K562 (cell line): ENCODE measurements around the gene GAP43. TPM values are rescaled to one million over a fixed set of nuclear protein-coding genes. Genes with fewer than 3 reads are reported as not detected.

ENCODE experiments used
- ATAC-seq: fragments of 200-7000 bp; cut with Tn5 transposase; 3 replicates; pipeline ENCODE4 v1.9.1; 2020; ENCODE audit warnings: moderate library complexity
- BruUV-seq: library from RNA; stranded (reverse); fragments of 400-500 nt; replicated peaks from 2 replicates; lab custom pipeline; 2021; lab: Mats Ljungman, UMichigan
- CTCF ChIA-PET: fragments of 300-600 bp; formaldehyde crosslinking; extraction: SDS; loops from one replicate; lab custom pipeline; 2021; ENCODE audit warnings: low intra/inter-chr PET ratio; lab: Yijun Ruan, JAX
- POLR2A ChIA-PET: fragments of 300-600, 350-650 bp; sonication (Branson Sonifier 250); formaldehyde crosslinking; extraction: SDS; loops from one replicate; lab custom pipeline; 2021; ENCODE audit warnings: antibody characterized with exemption, inconsistent platforms; lab: Yijun Ruan, JAX
- DNase-seq, 4 experiments: peaks; one replicate each; pipeline versions ENCODE4 v3.0.0 to v3.0.0-alpha.2; 2011 to 2018; ENCODE audit warnings: low spot score in 3 of 4, mixed read lengths in 3 of 4; ENCODE audit errors: extremely low read depth in 1 of 4
- FAIRE-seq: peaks from 2 replicates; lab custom pipeline; 2011; peaks lifted over from hg19 to GRCh38; lab: Jason Lieb, UNC
- H2AFZ ChIP-seq: 2 replicates; pipeline ENCODE4 v1.6.0; 2011; ENCODE audit warnings: low read depth, low read length, control low read depth, inconsistent platforms
- H3K27ac ChIP-seq: fragments of 200-600 bp; 3 replicates; pipeline ENCODE4 v1.8.0; 2011; ENCODE audit warnings: low read depth, mild to moderate bottlenecking, control low read depth, inconsistent platforms, low read length, moderate library complexity, mixed read lengths; ENCODE audit errors: extremely low read depth
- H3K27me3 ChIP-seq, 2 experiments: fragments of 300-600 bp in 1 of 2; 2 replicates in 1 of 2; 3 replicates in 1 of 2; pipeline versions ENCODE4 v1.6.0 to v1.8.0; 2011; ENCODE audit warnings: inconsistent platforms in 2 of 2, low read length in 2 of 2, mild to moderate bottlenecking in 1 of 2, mixed read lengths in 1 of 2, moderate library complexity in 1 of 2; ENCODE audit not compliant: control insufficient read depth in 2 of 2, insufficient read depth in 2 of 2
- H3K36me3 ChIP-seq: fragments of 300-600 bp; 3 replicates; pipeline ENCODE4 v1.8.0; 2011; ENCODE audit warnings: mild to moderate bottlenecking, low read length, inconsistent platforms; ENCODE audit not compliant: control insufficient read depth, insufficient read depth
- H3K4me1 ChIP-seq, 2 experiments: fragments of 200-600 bp in 1 of 2; replicated peaks in 1 of 2; 2 replicates in 1 of 2; 3 replicates in 1 of 2; pipeline versions ENCODE4 v1.5.1 to v1.8.0; 2011; ENCODE audit warnings: inconsistent platforms in 2 of 2, low read length in 2 of 2, mild to moderate bottlenecking in 1 of 2, mixed read lengths in 1 of 2, moderate library complexity in 1 of 2; ENCODE audit not compliant: control insufficient read depth in 2 of 2, insufficient read depth in 2 of 2
- H3K4me2 ChIP-seq: 2 replicates; pipeline ENCODE4 v1.6.1; 2011; ENCODE audit warnings: low read length, control low read depth, inconsistent platforms, mixed read lengths; ENCODE audit not compliant: insufficient read depth
- H3K4me3 ChIP-seq: fragments of 200-600 bp; sonication (generic), shearing (Covaris generic); 2 replicates; pipeline ENCODE4 v1.5.1; 2016; ENCODE audit warnings: control low read depth, inconsistent platforms
- H3K79me2 ChIP-seq: fragments of 200-600 bp; 3 replicates; pipeline ENCODE4 v1.8.0; 2011; ENCODE audit warnings: low read length, inconsistent platforms; ENCODE audit not compliant: control insufficient read depth, insufficient read depth
- H3K9ac ChIP-seq, 2 experiments: 2 replicates each; pipeline versions ENCODE4 v1.6.0 to v1.6.1; 2011; ENCODE audit warnings: low read depth in 2 of 2, low read length in 2 of 2, control low read depth in 1 of 2, inconsistent platforms in 1 of 2, mild to moderate bottlenecking in 1 of 2, mixed read lengths in 1 of 2; ENCODE audit not compliant: insufficient read depth in 1 of 2
- H3K9me1 ChIP-seq: one replicate; pipeline ENCODE4 v1.6.0; 2011; ENCODE audit warnings: inconsistent platforms, mild to moderate bottlenecking, low read length, moderate library complexity; ENCODE audit not compliant: control insufficient read depth, insufficient read depth
- H3K9me3 ChIP-seq: replicated peaks from 2 replicates; pipeline ENCODE4 v1.5.1; 2011; ENCODE audit warnings: low read depth, low read length, inconsistent platforms; ENCODE audit not compliant: control insufficient read depth, insufficient read depth
- H4K20me1 ChIP-seq: replicated peaks from 2 replicates; pipeline ENCODE4 v1.6.1; 2011; ENCODE audit warnings: low read length, inconsistent platforms, mixed read lengths; ENCODE audit not compliant: control insufficient read depth, insufficient read depth
- CTCFL ChIP-seq: IDR thresholded peaks from 2 replicates; pipeline ENCODE4 v1.6.1; 2011; ENCODE audit warnings: borderline replicate concordance, low read depth, mild to moderate bottlenecking, moderate library complexity, low read length; ENCODE audit not compliant: insufficient read depth, poor library complexity, severe bottlenecking
- ESRRA ChIP-seq: fragments of 450-650 bp; IDR thresholded peaks from 2 replicates; pipeline ENCODE4 v1.6.1; 2014; ENCODE audit warnings: low read depth, mild to moderate bottlenecking, moderate library complexity, borderline replicate concordance
- HDAC2 ChIP-seq: fragments of 450-650 bp; IDR thresholded peaks from 2 replicates; pipeline ENCODE4 v1.6.1; 2016; ENCODE audit warnings: mild to moderate bottlenecking
- HNRNPUL1 ChIP-seq: fragments of 200-400 bp; formaldehyde crosslinking; IDR thresholded peaks from 2 replicates; pipeline ENCODE4 v1.6.1; 2017; ENCODE audit warnings: low read length
- KLF10 ChIP-seq: fragments of 250-450 bp; sonication (Bioruptor Pico); IDR thresholded peaks from 2 replicates; pipeline ENCODE4 v1.6.1; 2021; ENCODE audit warnings: matching md5 sums
- MLX ChIP-seq, 2 experiments: fragments of 450-650 bp in 1 of 2; sonication (generic) in 1 of 2; formaldehyde crosslinking; conservative IDR thresholded peaks; 2 replicates each; pipeline versions ENCODE4 v1.4.0 to v1.8.1; 2020 to 2022; ENCODE audit warnings: mild to moderate bottlenecking in 1 of 2, missing genetic modification reagents in 1 of 2
- TAF9B ChIP-seq: fragments of 450-650 bp; IDR thresholded peaks from 2 replicates; pipeline ENCODE4 v1.6.1; 2018; ENCODE audit warnings: mild to moderate bottlenecking; ENCODE audit not compliant: partially characterized antibody
- TCF3 ChIP-seq: sonication (generic); formaldehyde crosslinking; IDR thresholded peaks from 2 replicates; pipeline ENCODE4 v1.4.0; 2020; ENCODE audit warnings: mild to moderate bottlenecking, missing genetic modification reagents
- ZNF212 ChIP-seq: fragments of 450-650 bp; formaldehyde crosslinking; IDR thresholded peaks from 2 replicates; pipeline ENCODE4 v1.4.0; 2020; ENCODE audit warnings: mild to moderate bottlenecking
- ZNF512 ChIP-seq: IDR thresholded peaks from 2 replicates; pipeline ENCODE4 v1.6.1; 2016; ENCODE audit warnings: missing genetic modification characterization, missing compliant biosample characterization
- WGBS: fragments of 100-300 bp; shearing (Covaris generic); methylation state at CpG from one replicate; pipeline ENCODE4 v1.1.6; 2016; ENCODE audit warnings: low coverage, mixed read lengths; ENCODE audit not compliant: insufficient coverage; ENCODE audit errors: missing lambda C conversion rate; 5-methylcytosine and 5-hydroxymethylcytosine counted together
- in situ Hi-C: fragments of 300-500 bp; cut with MboI; formaldehyde crosslinking; loops from 4 replicates; pipeline ENCODE4 v1.15.0; 2018; ENCODE audit warnings: inconsistent platforms, mixed read lengths
- intact Hi-C: fragments of 100-400 bp; cut with micrococcal nuclease; formaldehyde crosslinking; loops from 2 replicates; pipeline ENCODE4 v1.14.2; 2022
- polyA plus RNA-seq, 8 experiments: library from polyadenylated mRNA; depleted of rRNA in 4 of 8; stranded (reverse) in 5 of 8; unstranded in 3 of 8; fragments of >200 nt; fragmentation: Nextera tagmentation in 2 of 8; fragmentation: Illumina TruSeq in 1 of 8; extraction: Ambion mirVana in 2 of 8; extraction: Trizol in 1 of 8; gene quantifications; 2 replicates each; pipeline versions ENCODE4 v1.2.1 to v1.2.3, GENCODE V29; 2011 to 2014; ENCODE audit warnings: inconsistent platforms in 1 of 8, missing spikeins in 1 of 8
- total RNA-seq, 7 experiments: library from RNA; depleted of rRNA in 6 of 7; stranded (reverse); fragments of >200 nt in 6 of 7; fragmentation: Illumina TruSeq in 2 of 7; extraction: Trizol in 2 of 7; gene quantifications; 2 replicates each; pipeline versions ENCODE4 v1.2.1 to v1.2.3, GENCODE V29; 2011 to 2021; ENCODE audit warnings: low replicate concordance in 1 of 7
- TF ChIP-seq, protein P1 (sequence below): fragments of 450-650 bp; IDR thresholded peaks from 2 replicates; pipeline ENCODE4 v1.6.1; 2018; ENCODE audit warnings: mild to moderate bottlenecking, low read depth; ENCODE audit not compliant: partially characterized antibody
- TF ChIP-seq, protein P2 (sequence below): fragments of 250-450 bp; sonication (Bioruptor Pico); IDR thresholded peaks from 2 replicates; pipeline ENCODE4 v1.9.0; 2021; ENCODE audit warnings: mild to moderate bottlenecking, inconsistent platforms

Gene GAP43
- total and polyA plus RNA-seq, 9 of the 15 experiments (the other 6 are each of a cell fraction or from before 2014, with no cell fraction given), result 0.04 to 0.11 (median 0.09) TPM; not detected in 6

- TF ChIP-seq CTCFL (no peak), HNRNPUL1 (no peak)
- TF ChIP-seq, all 486 proteins: peak for 0
Observed at GRCh38 chr3:115662356-115662755, 39.0 kb downstream of the GAP43 start (continued).

DNA sequence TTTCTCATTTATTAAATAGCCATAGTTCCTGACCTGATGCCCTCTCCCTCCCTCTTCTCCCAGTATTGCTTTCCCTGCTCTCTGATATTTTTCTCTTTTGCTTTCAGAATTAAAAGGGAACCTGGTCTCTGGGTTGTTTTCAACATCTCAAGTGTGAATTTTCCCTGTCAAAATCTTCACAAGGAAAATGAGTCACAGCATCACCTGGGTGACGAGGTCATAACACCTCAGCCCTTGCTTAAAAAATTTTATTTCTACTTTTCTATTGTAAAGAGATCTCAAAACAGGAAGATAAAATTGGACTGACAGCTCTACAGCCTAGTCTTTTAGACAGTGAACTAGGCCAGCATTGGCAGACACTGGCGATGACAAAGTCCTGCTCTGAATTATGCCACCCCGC lies 40.1 kb downstream of the GAP43 start:
- no peaks in the 10 kb centered on the region for H3K79me2 ChIP-seq
- intact Hi-C loops, result no loop called here
- 0% methylated on average over 2 of the region's 3 CpGs for WGBS
- no peak overlapping the region for H3K4me3 ChIP-seq
- no peak overlapping the region for H3K4me2 ChIP-seq
- ChIA-PET CTCF (no interaction called here), POLR2A (no interaction called here)
- ATAC-seq (no peak), DNase-seq (no peak), FAIRE-seq (no peak)
- H3K36me3 ChIP-seq, result no peaks in the 10 kb centered on the region
- no peaks in the 10 kb centered on the region for H3K9me3 ChIP-seq
- in situ Hi-C loops, result no loop called here
- H3K4me1 ChIP-seq, result peaks cover 5 to 9% of the 10 kb centered on the region in 2 experiments; a peak in 4 of 5 replicates
- H2AFZ ChIP-seq, result no peak overlapping the region
- H3K9me1 ChIP-seq, result no peaks in the 10 kb centered on the region
- H3K27ac ChIP-seq, result no peak overlapping the region
- no peak overlapping the region for H3K9ac ChIP-seq
- H3K27me3 ChIP-seq, result no peaks in the 10 kb centered on the region
- H4K20me1 ChIP-seq, result no peaks in the 10 kb centered on the region
- no TSS peak for BruUV-seq
- TF ChIP-seq TAF9B, result no peak
- TF ChIP-seq MLX (CRISPR knock-in tag; conservative IDR thresholded peaks at IDR 0.05), result no peak
- TF ChIP-seq ESRRA, result no peak
- TF ChIP-seq HDAC2, result no peak
- no peak for TF ChIP-seq ZNF512 (tag)
- TF ChIP-seq, protein P1, sequence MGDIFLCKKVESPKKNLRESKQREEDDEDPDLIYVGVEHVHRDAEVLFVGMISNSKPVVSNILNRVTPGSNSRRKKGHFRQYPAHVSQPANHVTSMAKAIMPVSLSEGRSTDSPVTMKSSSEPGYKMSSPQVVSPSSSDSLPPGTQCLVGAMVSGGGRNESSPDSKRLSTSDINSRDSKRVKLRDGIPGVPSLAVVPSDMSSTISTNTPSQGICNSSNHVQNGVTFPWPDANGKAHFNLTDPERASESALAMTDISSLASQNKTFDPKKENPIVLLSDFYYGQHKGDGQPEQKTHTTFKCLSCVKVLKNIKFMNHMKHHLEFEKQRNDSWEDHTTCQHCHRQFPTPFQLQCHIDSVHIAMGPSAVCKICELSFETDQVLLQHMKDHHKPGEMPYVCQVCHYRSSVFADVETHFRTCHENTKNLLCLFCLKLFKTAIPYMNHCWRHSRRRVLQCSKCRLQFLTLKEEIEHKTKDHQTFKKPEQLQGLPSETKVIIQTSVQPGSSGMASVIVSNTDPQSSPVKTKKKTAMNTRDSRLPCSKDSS, result no peak
- no peak for TF ChIP-seq KLF10
- no peak for TF ChIP-seq ZNF212 (CRISPR knock-in tag)
- no peak for TF ChIP-seq TCF3 (CRISPR knock-in tag)
- TF ChIP-seq, protein P2, sequence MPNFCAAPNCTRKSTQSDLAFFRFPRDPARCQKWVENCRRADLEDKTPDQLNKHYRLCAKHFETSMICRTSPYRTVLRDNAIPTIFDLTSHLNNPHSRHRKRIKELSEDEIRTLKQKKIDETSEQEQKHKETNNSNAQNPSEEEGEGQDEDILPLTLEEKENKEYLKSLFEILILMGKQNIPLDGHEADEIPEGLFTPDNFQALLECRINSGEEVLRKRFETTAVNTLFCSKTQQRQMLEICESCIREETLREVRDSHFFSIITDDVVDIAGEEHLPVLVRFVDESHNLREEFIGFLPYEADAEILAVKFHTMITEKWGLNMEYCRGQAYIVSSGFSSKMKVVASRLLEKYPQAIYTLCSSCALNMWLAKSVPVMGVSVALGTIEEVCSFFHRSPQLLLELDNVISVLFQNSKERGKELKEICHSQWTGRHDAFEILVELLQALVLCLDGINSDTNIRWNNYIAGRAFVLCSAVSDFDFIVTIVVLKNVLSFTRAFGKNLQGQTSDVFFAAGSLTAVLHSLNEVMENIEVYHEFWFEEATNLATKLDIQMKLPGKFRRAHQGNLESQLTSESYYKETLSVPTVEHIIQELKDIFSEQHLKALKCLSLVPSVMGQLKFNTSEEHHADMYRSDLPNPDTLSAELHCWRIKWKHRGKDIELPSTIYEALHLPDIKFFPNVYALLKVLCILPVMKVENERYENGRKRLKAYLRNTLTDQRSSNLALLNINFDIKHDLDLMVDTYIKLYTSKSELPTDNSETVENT (CRISPR knock-in tag), result no peak
